CD4-positive, alpha-beta T cell (primary cell): ENCODE data around the gene UQCRFS1. TPM values are rescaled to one million over a fixed set of nuclear protein-coding genes. Genes with fewer than 3 reads are reported as not detected.

ENCODE experiments used
- ATAC-seq: fragments of 200-7000 bp; cut with Tn5 transposase; one replicate; pipeline ENCODE4 v1.10.0; 2022; ENCODE audit warnings: mild to moderate bottlenecking; ENCODE audit not compliant: poor library complexity
- CTCF ChIA-PET: fragments of 350-600 bp; sonication (Branson Sonifier 250); formaldehyde crosslinking; loops from one replicate; lab custom pipeline; 2021; ENCODE audit warnings: antibody characterized with exemption, inconsistent platforms; lab: Charles Lee
- POLR2A ChIA-PET: fragments of 350-600 bp; sonication (Branson Sonifier 250); formaldehyde crosslinking; loops from one replicate; lab custom pipeline; 2021; ENCODE audit warnings: antibody characterized with exemption, inconsistent platforms; lab: Charles Lee
- DNase-seq, 14 experiments: peaks; one replicate each; pipeline ENCODE4 v3.0.0-alpha.2; 2013 to 2020; ENCODE audit warnings: mixed read lengths in 2 of 14
- H3K27ac ChIP-seq, 2 donors: one replicate each; pipeline versions ENCODE4 v1.5.1 to v1.7.0; 2013; ENCODE audit warnings: low read length in 2 of 2, low read depth in 1 of 2, mild to moderate bottlenecking in 1 of 2
- H3K27me3 ChIP-seq, 2 experiments: 1 replicate in 1 of 2; 2 replicates in 1 of 2; pipeline versions ENCODE4 v1.6.1 to v1.7.0; 2013; ENCODE audit warnings: low read length in 2 of 2, control low read depth in 1 of 2, mild to moderate bottlenecking in 1 of 2, moderate library complexity in 1 of 2; ENCODE audit not compliant: insufficient read depth in 2 of 2, control insufficient read depth in 1 of 2
- H3K36me3 ChIP-seq: one replicate; pipeline ENCODE4 v1.6.1; 2013; ENCODE audit warnings: low read length, control low read depth; ENCODE audit not compliant: insufficient read depth
- H3K4me1 ChIP-seq: one replicate; pipeline ENCODE4 v1.6.1; 2013; ENCODE audit warnings: low read length, control low read depth; ENCODE audit not compliant: insufficient read depth
- H3K4me3 ChIP-seq: one replicate; pipeline ENCODE4 v1.5.1; 2013; ENCODE audit warnings: mild to moderate bottlenecking, low read length, moderate library complexity
- H3K9me3 ChIP-seq, 2 experiments: 1 replicate in 1 of 2; 2 replicates in 1 of 2; pipeline versions ENCODE4 v1.6.1 to v1.7.0; 2013; ENCODE audit warnings: low read length in 2 of 2, mild to moderate bottlenecking in 2 of 2, control low read depth in 1 of 2, moderate library complexity in 1 of 2; ENCODE audit not compliant: control insufficient read depth in 1 of 2, insufficient read depth in 1 of 2
- H3K27ac Mint-ChIP-seq: one replicate; pipeline ENCODE4 v1.8.0; 2020; ENCODE audit warnings: mixed read lengths
- H3K27me3 Mint-ChIP-seq: one replicate; pipeline ENCODE4 v1.8.0; 2021; ENCODE audit warnings: mixed read lengths
- H3K36me3 Mint-ChIP-seq: one replicate; pipeline ENCODE4 v1.8.0; 2021; ENCODE audit warnings: low read depth, mixed read lengths
- H3K4me1 Mint-ChIP-seq: one replicate; pipeline ENCODE4 v1.8.0; 2021; ENCODE audit warnings: low read depth, mixed read lengths
- H3K4me3 Mint-ChIP-seq: one replicate; pipeline ENCODE4 v1.8.0; 2020; ENCODE audit warnings: mild to moderate bottlenecking, mixed read lengths
- H3K9me3 Mint-ChIP-seq: one replicate; pipeline ENCODE4 v1.8.0; 2020; ENCODE audit warnings: mixed read lengths
- intact Hi-C, 2 experiments: fragments of 100-400 bp; cut with DNase I in 1 of 2; cut with micrococcal nuclease in 1 of 2; formaldehyde crosslinking; loops; one replicate each; pipeline versions ENCODE4 v1.15.1 to v1.9.0; 2023 to 2025; cut with DNase I, micrococcal nuclease
- total RNA-seq, 174 experiments: library from RNA in 2 of 174; stranded (reverse) in 2 of 174; gene quantifications; one replicate each; pipeline ENCODE4 v1.2.3 and lab custom pipeline; 2021 to 2026
- TF ChIP-seq, protein P1 (sequence below): fragments of 200-600 bp; IDR thresholded peaks from one replicate; pipeline ENCODE4 v1.8.0; 2022; ENCODE audit warnings: antibody characterized with exemption, mild to moderate bottlenecking

The UQCRFS1 gene
- total RNA-seq, 2 experiments from 2014 or later: 30.5 TPM

- intact Hi-C loops: no loop called here
- H3K4me1 Mint-ChIP-seq: no peaks in the 10 kb centered on the region
- no peak overlapping the region for H3K27ac Mint-ChIP-seq
- no peaks in the 10 kb centered on the region for H3K4me1 ChIP-seq
- ATAC-seq (no peak), DNase-seq (no peak)
- no peak overlapping the region for H3K4me3 Mint-ChIP-seq
- no peak overlapping the region for H3K27ac ChIP-seq
- ChIA-PET CTCF (no interaction called here), POLR2A (no interaction called here)
- no peak overlapping the region for H3K4me3 ChIP-seq
- peaks cover 7% of the 10 kb centered on the region for H3K9me3 Mint-ChIP-seq
- H3K36me3 Mint-ChIP-seq: no peaks in the 10 kb centered on the region
- H3K27me3 Mint-ChIP-seq: no peaks in the 10 kb centered on the region
- H3K27me3 ChIP-seq: no peaks in the 10 kb centered on the region
- TF ChIP-seq, protein P1, sequence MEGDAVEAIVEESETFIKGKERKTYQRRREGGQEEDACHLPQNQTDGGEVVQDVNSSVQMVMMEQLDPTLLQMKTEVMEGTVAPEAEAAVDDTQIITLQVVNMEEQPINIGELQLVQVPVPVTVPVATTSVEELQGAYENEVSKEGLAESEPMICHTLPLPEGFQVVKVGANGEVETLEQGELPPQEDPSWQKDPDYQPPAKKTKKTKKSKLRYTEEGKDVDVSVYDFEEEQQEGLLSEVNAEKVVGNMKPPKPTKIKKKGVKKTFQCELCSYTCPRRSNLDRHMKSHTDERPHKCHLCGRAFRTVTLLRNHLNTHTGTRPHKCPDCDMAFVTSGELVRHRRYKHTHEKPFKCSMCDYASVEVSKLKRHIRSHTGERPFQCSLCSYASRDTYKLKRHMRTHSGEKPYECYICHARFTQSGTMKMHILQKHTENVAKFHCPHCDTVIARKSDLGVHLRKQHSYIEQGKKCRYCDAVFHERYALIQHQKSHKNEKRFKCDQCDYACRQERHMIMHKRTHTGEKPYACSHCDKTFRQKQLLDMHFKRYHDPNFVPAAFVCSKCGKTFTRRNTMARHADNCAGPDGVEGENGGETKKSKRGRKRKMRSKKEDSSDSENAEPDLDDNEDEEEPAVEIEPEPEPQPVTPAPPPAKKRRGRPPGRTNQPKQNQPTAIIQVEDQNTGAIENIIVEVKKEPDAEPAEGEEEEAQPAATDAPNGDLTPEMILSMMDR: no peak
- no peaks in the 10 kb centered on the region for H3K36me3 ChIP-seq
- peaks cover 0 to 13% of the 10 kb centered on the region in 2 experiments for H3K9me3 ChIP-seq
Observed at GRCh38 chr19:29194658-29195057, 18.3 kb downstream of the UQCRFS1 start.

DNA sequence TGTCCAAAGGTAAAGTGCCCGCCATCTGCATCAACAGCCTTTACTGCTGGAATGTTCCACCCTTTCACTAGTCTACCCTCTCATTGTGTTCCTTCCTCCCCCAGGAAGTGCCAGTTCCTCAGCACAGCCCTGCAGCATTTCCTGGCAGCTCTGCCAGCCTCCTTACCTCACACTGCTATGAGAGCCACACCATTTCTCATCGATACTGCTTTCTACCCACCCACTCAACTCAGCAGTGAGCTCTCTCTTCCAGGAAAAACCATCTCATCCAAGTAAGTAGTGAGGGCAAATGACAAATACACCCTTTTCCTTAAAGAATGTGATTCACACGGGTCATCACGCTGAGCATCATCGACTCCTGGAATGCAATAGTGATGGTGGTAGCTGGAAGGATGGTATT lies 19.8 kb downstream of the UQCRFS1 start:
- Mint-ChIP-seq H3K36me3 (no peaks in the 10 kb centered on the region), H3K27me3 (no peaks in the 10 kb centered on the region), H3K27ac (no peak overlapping the region), H3K4me3 (no peak overlapping the region), H3K9me3 (peaks cover 7% of the 10 kb centered on the region), H3K4me1 (no peaks in the 10 kb centered on the region)
- ATAC-seq: no peak
- ChIA-PET POLR2A (no interaction called here), CTCF (no interaction called here)
- no peaks in the 10 kb centered on the region for H3K4me1 ChIP-seq
- no peaks in the 10 kb centered on the region for H3K27me3 ChIP-seq
- DNase-seq: no peak
- no peak overlapping the region for H3K27ac ChIP-seq
- H3K9me3 ChIP-seq: peaks cover 0 to 9% of the 10 kb centered on the region in 2 experiments
- intact Hi-C loops: no loop called here
- no peaks in the 10 kb centered on the region for H3K36me3 ChIP-seq
- no peak overlapping the region for H3K4me3 ChIP-seq
- TF ChIP-seq, protein P1: no peak

GRCh38 chr19:29191005-29191404 lies 21.9 kb downstream of the UQCRFS1 start:
- no peaks in the 10 kb centered on the region for H3K9me3 Mint-ChIP-seq
- DNase-seq (no peak), ATAC-seq (no peak)
- TF ChIP-seq, protein P1: no peak
- CTCF ChIA-PET: no interaction called here
- H3K4me3 ChIP-seq: no peak overlapping the region
- no peaks in the 10 kb centered on the region for H3K27me3 Mint-ChIP-seq
- POLR2A ChIA-PET: no interaction called here
- H3K36me3 ChIP-seq: no peaks in the 10 kb centered on the region
- no peaks in the 10 kb centered on the region for H3K4me1 Mint-ChIP-seq
- no peak overlapping the region for H3K27ac ChIP-seq
- H3K4me3 Mint-ChIP-seq: no peak overlapping the region
- H3K27me3 ChIP-seq: no peaks in the 10 kb centered on the region
- H3K9me3 ChIP-seq: no peaks in the 10 kb centered on the region
- H3K27ac Mint-ChIP-seq: no peak overlapping the region
- H3K36me3 Mint-ChIP-seq: no peaks in the 10 kb centered on the region
- H3K4me1 ChIP-seq: no peaks in the 10 kb centered on the region
- intact Hi-C loops: no loop called here
